Adipocyte (in vitro differentiated cells): Measurements from ENCODE around the gene PRH2.

Experiments used
- DNase-seq: peaks from one replicate; pipeline ENCODE4 v3.0.0-alpha.2; 2015; ENCODE audit warnings: low read depth
- H3K27me3 ChIP-seq: replicated peaks from 2 replicates; pipeline ENCODE4 v1.7.0; 2013; ENCODE audit warnings: mild to moderate bottlenecking, low read length, moderate library complexity; ENCODE audit not compliant: control insufficient read depth, insufficient read depth
- H3K36me3 ChIP-seq: 2 replicates; pipeline ENCODE4 v1.7.0; 2013; ENCODE audit warnings: low read length, mild to moderate bottlenecking, moderate library complexity; ENCODE audit not compliant: control insufficient read depth, insufficient read depth, severe bottlenecking
- H3K4me1 ChIP-seq: 2 replicates; pipeline ENCODE4 v1.7.0; 2013; ENCODE audit warnings: mild to moderate bottlenecking, low read length, moderate library complexity; ENCODE audit not compliant: control insufficient read depth, insufficient read depth
- H3K4me3 ChIP-seq: 2 replicates; pipeline ENCODE4 v1.7.0; 2013; ENCODE audit warnings: mild to moderate bottlenecking, low read length, moderate library complexity
- H3K9ac ChIP-seq: 2 replicates; pipeline ENCODE4 v1.7.0; 2013; ENCODE audit warnings: mild to moderate bottlenecking, low read length, moderate library complexity
- H3K9me3 ChIP-seq: 2 replicates; pipeline ENCODE4 v1.7.0; 2013; ENCODE audit warnings: mild to moderate bottlenecking, low read length, moderate library complexity; ENCODE audit not compliant: control insufficient read depth

The PRH2 gene

GRCh38 chr12:10965476-10965875 lies 36.4 kb downstream of the PRH2 start:
- Histone ChIP-seq H3K9ac (no peak overlapping the region), H3K4me1 (peaks cover 19% of the 10 kb centered on the region), H3K36me3 (no peaks in the 10 kb centered on the region), H3K27me3 (no peaks in the 10 kb centered on the region), H3K4me3 (no peak overlapping the region), H3K9me3 (no peaks in the 10 kb centered on the region)
- peak; percentile 59 for DNase-seq

- Histone ChIP-seq H3K9ac (no peak overlapping the region), H3K9me3 (no peaks in the 10 kb centered on the region), H3K27me3 (no peaks in the 10 kb centered on the region), H3K4me3 (no peak overlapping the region), H3K4me1 (peaks cover 19% of the 10 kb centered on the region), H3K36me3 (no peaks in the 10 kb centered on the region)
- DNase-seq: no peak
Measured at GRCh38 chr12:10966314-10966713, 37.3 kb downstream of the PRH2 start.

- peaks cover 19% of the 10 kb centered on the region for H3K4me1 ChIP-seq
- H3K9me3 ChIP-seq: no peaks in the 10 kb centered on the region
- DNase-seq: peak; percentile 79
- H3K36me3 ChIP-seq: no peaks in the 10 kb centered on the region
- no peak overlapping the region for H3K9ac ChIP-seq
- no peak overlapping the region for H3K4me3 ChIP-seq
- no peaks in the 10 kb centered on the region for H3K27me3 ChIP-seq
Measured at GRCh38 chr12:10967409-10967808, 38.4 kb downstream of the PRH2 start.

- peaks cover 19% of the 10 kb centered on the region for H3K4me1 ChIP-seq
Measured at GRCh38 chr12:10968765-10969456, 39.9 kb downstream of the PRH2 start.

GRCh38 chr12:10974965-10975364 lies 45.9 kb downstream of the PRH2 start:
- Histone ChIP-seq H3K4me3 (no peak overlapping the region), H3K9me3 (no peaks in the 10 kb centered on the region), H3K36me3 (no peaks in the 10 kb centered on the region), H3K27me3 (no peaks in the 10 kb centered on the region), H3K9ac (no peak overlapping the region), H3K4me1 (no peaks in the 10 kb centered on the region)
- DNase-seq: no peak

More at GRCh38 chr12:10968765-10969456, 39.9 kb downstream of the PRH2 start:
- Histone ChIP-seq H3K36me3 (no peaks in the 10 kb centered on the region), H3K9me3 (no peaks in the 10 kb centered on the region), H3K9ac (peak overlapping the region; percentile 46), H3K4me3 (peak overlapping the region; percentile 51), H3K27me3 (no peaks in the 10 kb centered on the region)
- peak; percentile 72 for DNase-seq

- no peak overlapping the region for H3K4me3 ChIP-seq
- H3K4me1 ChIP-seq: no peaks in the 10 kb centered on the region
- H3K36me3 ChIP-seq: no peaks in the 10 kb centered on the region
- no peak overlapping the region for H3K9ac ChIP-seq
- H3K9me3 ChIP-seq: no peaks in the 10 kb centered on the region
- no peaks in the 10 kb centered on the region for H3K27me3 ChIP-seq
- DNase-seq: no peak
Measured at GRCh38 chr12:10982244-10982643, 53.2 kb downstream of the PRH2 start.
